ENCODE data around the gene TMCC1. TPM values are rescaled to one million over a fixed set of nuclear protein-coding genes. Genes with fewer than 3 reads are reported as not detected.
"Not testable (repeated sequence)": the region's sequence is repeated elsewhere in the genome, so short reads cannot be mapped to it uniquely, and the experiment has no call there.

TMCC1 gene
- total and polyA plus RNA-seq, 9 donors: 13.2 to 57.2 (median 42.4) TPM

GRCh38 chr3:129865806-129866205 lies 27.7 kb downstream of the TMCC1 start:
- DNase-seq: no peak
- Histone ChIP-seq H3K27me3 (no peaks in the 10 kb centered on the region), H3K36me3 (no peaks in the 10 kb centered on the region), H3K27ac (no peak overlapping the region), H3K4me3 (no peak overlapping the region), H3K4me1 (ENCODE audit: insufficient read depth) (peaks cover 3% of the 10 kb centered on the region), H3K9me3 (no peaks in the 10 kb centered on the region)
- no peak for TF ChIP-seq CTCF (IDR thresholded peaks at IDR 0.05)
- TF ChIP-seq POLR2A (IDR thresholded peaks at IDR 0.05): no peak
- no peak for TF ChIP-seq EP300 (IDR thresholded peaks at IDR 0.05)
- intact Hi-C loops (cut with DNase I): no loop called here
- 97 to 99% (median 97%) methylated on average over 2 of the region's 2 CpGs for WGBS, 3 donors

GRCh38 chr3:129864519-129864918 lies 29.0 kb downstream of the TMCC1 start:
- no peaks in the 10 kb centered on the region for H3K9me3 ChIP-seq
- no peak overlapping the region for H3K27ac ChIP-seq
- H3K4me1 ChIP-seq (ENCODE audit: insufficient read depth): peaks cover 3% of the 10 kb centered on the region
- no peaks in the 10 kb centered on the region for H3K36me3 ChIP-seq
- 77 to 86% (median 80%) methylated on average over 1 of the region's 1 CpG for WGBS, 3 donors
- no peak overlapping the region for H3K4me3 ChIP-seq
- intact Hi-C loops (cut with DNase I): no loop called here
- no peaks in the 10 kb centered on the region for H3K27me3 ChIP-seq
- TF ChIP-seq EP300 (IDR thresholded peaks at IDR 0.05) (no peak), POLR2A (IDR thresholded peaks at IDR 0.05) (no peak), CTCF (IDR thresholded peaks at IDR 0.05) (no peak)
- no peak for DNase-seq

- no peak for TF ChIP-seq EP300 (IDR thresholded peaks at IDR 0.05)
- 97 to 98% (median 98%) methylated on average over 4 of the region's 4 CpGs for WGBS, 3 donors
- no peak for DNase-seq
- Histone ChIP-seq H3K9me3 (no peaks in the 10 kb centered on the region), H3K27ac (no peak overlapping the region), H3K4me3 (no peak overlapping the region), H3K36me3 (no peaks in the 10 kb centered on the region), H3K4me1 (ENCODE audit: insufficient read depth) (peaks cover 6% of the 10 kb centered on the region), H3K27me3 (no peaks in the 10 kb centered on the region)
- intact Hi-C loops (cut with DNase I): no loop called here
Measured at GRCh38 chr3:129859272-129859671, 34.2 kb downstream of the TMCC1 start.

GRCh38 chr3:129857899-129858298 lies 35.6 kb downstream of the TMCC1 start:
- H3K27me3 ChIP-seq: no peaks in the 10 kb centered on the region
- WGBS, 3 donors: 86 to 97% (median 92%) methylated on average over 1 of the region's 1 CpG
- no peaks in the 10 kb centered on the region for H3K36me3 ChIP-seq
- peaks cover 8% of the 10 kb centered on the region for H3K4me1 ChIP-seq (ENCODE audit: insufficient read depth)
- DNase-seq: no peak
- intact Hi-C loops (cut with DNase I): no loop called here
- no peak overlapping the region for H3K4me3 ChIP-seq
- TF ChIP-seq CTCF (IDR thresholded peaks at IDR 0.05) (no peak), POLR2A (IDR thresholded peaks at IDR 0.05) (no peak), EP300 (IDR thresholded peaks at IDR 0.05) (no peak)
- H3K9me3 ChIP-seq: no peaks in the 10 kb centered on the region
- H3K27ac ChIP-seq: no peak overlapping the region

GRCh38 chr3:129856790-129857189 lies 36.7 kb downstream of the TMCC1 start:
- H3K9me3 ChIP-seq; H3K4me1 ChIP-seq (ENCODE audit: insufficient read depth); H3K27ac ChIP-seq; H3K4me3 ChIP-seq; intact Hi-C loops (cut with DNase I); DNase-seq; H3K36me3 ChIP-seq; H3K27me3 ChIP-seq: not testable (repeated sequence)
- WGBS, 3 donors: 43 to 45% (median 44%) methylated on average over 5 of the region's 5 CpGs
